ENCODE results near the gene UBA52.

UBA52 gene

GRCh38 chr19:18562086-18562485 lies 9.6 kb upstream of the UBA52 start:
- no peak for TF ChIP-seq EZH2phosphoT487 (IDR thresholded peaks at IDR 0.05; ENCODE audit: low read length)
- no peak for TF ChIP-seq EZH2 (optimal IDR thresholded peaks at IDR 0.05; ENCODE audit: low read depth, low read length)
- no peak for TF ChIP-seq CTCF (IDR thresholded peaks at IDR 0.05; ENCODE audit: low read length)
- no peak overlapping the region for H3K27ac ChIP-seq (ENCODE audit: low read length)

DNA sequence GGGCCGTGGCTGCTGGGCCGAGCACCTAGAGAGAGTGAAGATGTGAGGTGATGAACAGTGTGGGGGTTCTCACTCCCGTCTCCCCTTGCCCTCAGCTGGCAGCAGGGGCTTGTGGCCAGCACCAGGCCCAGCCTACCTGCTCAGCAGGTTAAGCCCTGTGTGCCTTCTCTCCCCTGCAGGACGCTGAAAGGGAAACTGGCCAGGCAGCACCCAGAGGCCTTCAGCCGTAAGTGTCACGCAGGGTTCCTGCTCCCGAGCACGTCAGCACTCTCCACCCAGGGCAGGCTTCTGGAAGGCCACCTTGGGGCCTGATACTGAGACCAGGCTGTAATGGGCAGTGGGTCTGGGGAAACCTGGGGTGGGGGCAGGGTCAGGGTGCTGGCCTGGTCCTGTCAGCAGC lies 4.7 kb upstream of the UBA52 start:
- no peaks in the 10 kb centered on the region for H3K27me3 ChIP-seq (replicated peaks; ENCODE audit: insufficient read depth, low read length)
- H3K9me3 ChIP-seq (replicated peaks; ENCODE audit: insufficient read depth, low read length) = no peaks in the 10 kb centered on the region
- no peaks in the 10 kb centered on the region for H3K4me1 ChIP-seq (ENCODE audit: low read length)
- no peaks in the 10 kb centered on the region for H4K20me1 ChIP-seq (ENCODE audit: insufficient read depth, low read length)
- no peak overlapping the region for H3K27ac ChIP-seq (ENCODE audit: low read length)
- no peak for DNase-seq
- no peak overlapping the region for H3K4me2 ChIP-seq (ENCODE audit: low read depth, low read length)
- no peaks in the 10 kb centered on the region for H3K36me3 ChIP-seq (replicated peaks; ENCODE audit: insufficient read depth, low read length)
- no peak overlapping the region for H3K9ac ChIP-seq (ENCODE audit: low read length)
- H3K9me2 ChIP-seq (replicated peaks; ENCODE audit: insufficient read depth, low read length) = no peaks in the 10 kb centered on the region
- peaks cover 3% of the 10 kb centered on the region for H3K79me2 ChIP-seq (ENCODE audit: low read length)
- H3F3A ChIP-seq (ENCODE audit: insufficient read depth, low read length) = peaks cover 16% of the 10 kb centered on the region
- H3K4me3 ChIP-seq (ENCODE audit: low read length) = no peak overlapping the region
- no peak for TF ChIP-seq EZH2 (optimal IDR thresholded peaks at IDR 0.05; ENCODE audit: low read depth, low read length)
- TF ChIP-seq EZH2phosphoT487 (IDR thresholded peaks at IDR 0.05; ENCODE audit: low read length) = no peak
- no peak for TF ChIP-seq CTCF (IDR thresholded peaks at IDR 0.05; ENCODE audit: low read length)
- H2AFZ ChIP-seq (ENCODE audit: low read length) = no peak overlapping the region

More at GRCh38 chr19:18562086-18562485, 9.6 kb upstream of the UBA52 start:
- Histone ChIP-seq H3F3A (ENCODE audit: insufficient read depth, low read length) (peaks cover 15% of the 10 kb centered on the region), H3K4me3 (ENCODE audit: low read length) (no peak overlapping the region), H2AFZ (ENCODE audit: low read length) (no peak overlapping the region), H4K20me1 (ENCODE audit: insufficient read depth, low read length) (no peaks in the 10 kb centered on the region), H3K36me3 (replicated peaks; ENCODE audit: insufficient read depth, low read length) (no peaks in the 10 kb centered on the region), H3K4me1 (ENCODE audit: low read length) (0 out of 2 replicates have a peak, but pooled peaks cover 3% of the 10 kb centered on the region), H3K4me2 (ENCODE audit: low read depth, low read length) (no peak overlapping the region), H3K27me3 (replicated peaks; ENCODE audit: insufficient read depth, low read length) (no peaks in the 10 kb centered on the region), H3K9me2 (replicated peaks; ENCODE audit: insufficient read depth, low read length) (no peaks in the 10 kb centered on the region), H3K79me2 (ENCODE audit: low read length) (peaks cover 31% of the 10 kb centered on the region), H3K9ac (ENCODE audit: low read length) (no peak overlapping the region), H3K9me3 (replicated peaks; ENCODE audit: insufficient read depth, low read length) (no peaks in the 10 kb centered on the region)
- DNase-seq = no peak

DNA sequence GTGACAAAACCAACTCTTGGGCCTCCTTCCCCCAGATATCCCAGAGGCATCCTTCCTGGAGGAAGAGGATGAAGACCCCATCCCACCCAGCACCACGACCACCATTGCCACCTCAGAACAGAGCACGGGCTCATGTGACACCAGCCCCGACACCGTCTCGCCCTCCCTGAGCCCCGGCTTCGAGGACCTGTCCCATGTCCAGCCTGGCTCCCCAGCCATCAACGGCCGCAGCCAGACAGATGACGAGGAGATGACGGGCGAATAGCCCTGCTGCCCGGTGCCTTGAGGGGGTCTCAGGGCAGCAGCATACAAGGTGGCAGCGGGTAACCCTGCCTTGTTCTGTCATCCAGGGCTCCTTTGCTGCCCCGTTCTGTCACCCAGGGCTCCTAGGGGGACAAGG lies 3.3 kb upstream of the UBA52 start:
- Histone ChIP-seq H3K79me2 (ENCODE audit: low read length) (peaks cover 17% of the 10 kb centered on the region), H3K4me2 (ENCODE audit: low read depth, low read length) (no peak overlapping the region), H3K27me3 (replicated peaks; ENCODE audit: insufficient read depth, low read length) (no peaks in the 10 kb centered on the region), H4K20me1 (ENCODE audit: insufficient read depth, low read length) (0 out of 2 replicates have a peak, but pooled peaks cover 3% of the 10 kb centered on the region), H3K4me1 (ENCODE audit: low read length) (peaks cover 9% of the 10 kb centered on the region), H3K9me2 (replicated peaks; ENCODE audit: insufficient read depth, low read length) (no peaks in the 10 kb centered on the region), H2AFZ (ENCODE audit: low read length) (no peak overlapping the region), H3K27ac (ENCODE audit: low read length) (no peak overlapping the region), H3K4me3 (ENCODE audit: low read length) (no peak overlapping the region), H3F3A (ENCODE audit: insufficient read depth, low read length) (peaks cover 16% of the 10 kb centered on the region), H3K36me3 (replicated peaks; ENCODE audit: insufficient read depth, low read length) (no peaks in the 10 kb centered on the region), H3K9me3 (replicated peaks; ENCODE audit: insufficient read depth, low read length) (no peaks in the 10 kb centered on the region), H3K9ac (ENCODE audit: low read length) (no peak overlapping the region)
- DNase-seq = no peak
- TF ChIP-seq CTCF (IDR thresholded peaks at IDR 0.05; ENCODE audit: low read length) = no peak
- no peak for TF ChIP-seq EZH2phosphoT487 (IDR thresholded peaks at IDR 0.05; ENCODE audit: low read length)
- TF ChIP-seq EZH2 (optimal IDR thresholded peaks at IDR 0.05; ENCODE audit: low read depth, low read length) = no peak

All from MM.1S (cell line).